HCT116 (cell line): ENCODE results near the gene NENF. TPM values are rescaled to one million over a fixed set of nuclear protein-coding genes. Genes with fewer than 3 reads are reported as not detected.

Experiments
- ATAC-seq: fragments of 200-7000 bp; cut with Tn5 transposase; 2 replicates; pipeline ENCODE4 v1.9.1; 2020; ENCODE audit warnings: mild to moderate bottlenecking, moderate library complexity
- BruUV-seq: library from RNA; stranded (reverse); fragments of 400-500 nt; replicated peaks from 2 replicates; lab custom pipeline; 2021; lab: Mats Ljungman, UMichigan
- CTCF ChIA-PET: fragments of 300-600 bp; sonication (Branson Sonifier 250); formaldehyde crosslinking; loops from one replicate; lab custom pipeline; 2021; ENCODE audit warnings: antibody characterized with exemption; lab: Charles Lee
- POLR2A ChIA-PET: fragments of 300-600, 350-600 bp; sonication (Branson Sonifier 250); formaldehyde crosslinking; loops from one replicate; lab custom pipeline; 2021; ENCODE audit warnings: antibody characterized with exemption; lab: Charles Lee
- RAD21 ChIA-PET, 2 experiments: fragments of 300-600 bp; sonication (Branson Sonifier 250); formaldehyde crosslinking; loops; one replicate each; lab custom pipeline; 2023; ENCODE audit warnings: low total read pairs in 2 of 2; ENCODE audit not compliant: uncharacterized antibody in 2 of 2, unreplicated experiment in 2 of 2, low non-redundant PET in 1 of 2; lab: Charles Lee
- DNase-seq: peaks from one replicate; pipeline ENCODE4 v3.0.0-alpha.2; 2010; ENCODE audit warnings: low read depth, low spot score
- H2AFZ ChIP-seq: fragments of 200-600 bp; shearing (Covaris generic), sonication (generic); 2 replicates; pipeline ENCODE4 v1.6.1; 2017; ENCODE audit warnings: low read depth, mixed run types, mixed read lengths, antibody characterized with exemption, low read length; ENCODE audit not compliant: poor library complexity, severe bottlenecking
- H3K27ac ChIP-seq: 2 replicates; pipeline ENCODE4 v1.5.1; 2012; ENCODE audit warnings: low read depth, low read length
- H3K27me3 ChIP-seq: fragments of 200-600 bp; sonication (generic); 2 replicates; pipeline ENCODE4 v1.6.1; 2016; ENCODE audit warnings: mixed run types, low read length, mixed read lengths; ENCODE audit not compliant: insufficient read depth
- H3K36me3 ChIP-seq, 2 experiments: fragments of 200-500 bp in 1 of 2; fragments of 200-600 bp in 1 of 2; sonication (Bioruptor generic) in 1 of 2; sonication (generic) in 1 of 2; 2 replicates each; pipeline versions ENCODE4 v1.5.1 to v1.6.1; 2014 to 2016; ENCODE audit warnings: low read length in 2 of 2, inconsistent platforms in 1 of 2, mixed read lengths in 1 of 2, mixed run types in 1 of 2; ENCODE audit not compliant: insufficient read depth in 2 of 2, control insufficient read depth in 1 of 2
- H3K4me1 ChIP-seq, 2 experiments: fragments of 200-600 bp in 1 of 2; sonication (generic) in 1 of 2; 2 replicates each; pipeline versions ENCODE4 v1.5.1 to v1.6.1; 2012 to 2017; ENCODE audit warnings: low read length in 2 of 2, inconsistent platforms in 1 of 2, mild to moderate bottlenecking in 1 of 2, mixed read lengths in 1 of 2, mixed run types in 1 of 2, moderate library complexity in 1 of 2; ENCODE audit not compliant: insufficient read depth in 2 of 2, control insufficient read depth in 1 of 2
- H3K4me2 ChIP-seq: fragments of 200-600 bp; sonication (generic); 2 replicates; pipeline ENCODE4 v1.6.1; 2017; ENCODE audit warnings: mixed run types, low read length, mixed read lengths
- H3K4me3 ChIP-seq, 2 experiments: fragments of 200-600 bp in 1 of 2; sonication (generic) in 1 of 2; replicated peaks in 1 of 2; 2 replicates each; pipeline ENCODE4 v1.5.1; 2011 to 2016; ENCODE audit warnings: low read length in 2 of 2, control low read depth in 1 of 2, low read depth in 1 of 2, mild to moderate bottlenecking in 1 of 2, mixed read lengths in 1 of 2, mixed run types in 1 of 2
- H3K79me2 ChIP-seq: fragments of 200-600 bp; sonication (generic); 2 replicates; pipeline ENCODE4 v1.6.1; 2017; ENCODE audit warnings: mild to moderate bottlenecking, mixed run types, low read length, moderate library complexity, mixed read lengths; ENCODE audit not compliant: insufficient read depth
- H3K9ac ChIP-seq: fragments of 200-600 bp; sonication (generic); 2 replicates; pipeline ENCODE4 v1.6.1; 2016; ENCODE audit warnings: low read length, mixed read lengths
- H3K9me2 ChIP-seq: fragments of 200-600 bp; sonication (generic), shearing (Covaris generic); 2 replicates; pipeline ENCODE4 v1.6.1; 2017; ENCODE audit warnings: mixed run types, mild to moderate bottlenecking, moderate library complexity; ENCODE audit not compliant: insufficient read depth
- H3K9me3 ChIP-seq, 2 experiments: fragments of 200-500 bp in 1 of 2; fragments of 200-600 bp in 1 of 2; sonication (Bioruptor generic) in 1 of 2; sonication (generic) in 1 of 2; 2 replicates each; pipeline ENCODE4 v1.6.1; 2014 to 2017; ENCODE audit warnings: low read length in 2 of 2, mixed read lengths in 2 of 2, inconsistent platforms in 1 of 2, low read depth in 1 of 2, mild to moderate bottlenecking in 1 of 2, mixed run types in 1 of 2, moderate library complexity in 1 of 2; ENCODE audit not compliant: control insufficient read depth in 1 of 2, insufficient read depth in 1 of 2
- H4K20me1 ChIP-seq: fragments of 200-600 bp; sonication (generic), shearing (Covaris generic); 2 replicates; pipeline ENCODE4 v1.6.1; 2017; ENCODE audit warnings: mixed run types, mild to moderate bottlenecking, moderate library complexity; ENCODE audit not compliant: insufficient read depth
- CBX3 ChIP-seq: IDR thresholded peaks from 2 replicates; pipeline ENCODE4 v1.6.1; 2012; ENCODE audit warnings: low read depth
- CEBPB ChIP-seq: IDR thresholded peaks from 2 replicates; pipeline ENCODE4 v1.6.1; 2012; ENCODE audit warnings: low read depth
- ELF1 ChIP-seq: IDR thresholded peaks from 2 replicates; pipeline ENCODE4 v1.6.1; 2012; ENCODE audit warnings: low read depth, borderline replicate concordance
- EZH2phosphoT487 ChIP-seq: fragments of 200-600 bp; IDR thresholded peaks from 2 replicates; pipeline ENCODE4 v1.6.1; 2018; ENCODE audit warnings: antibody characterized with exemption, borderline replicate concordance
- JUND ChIP-seq: IDR thresholded peaks from 2 replicates; pipeline ENCODE4 v1.6.1; 2012
- POLR2AphosphoS5 ChIP-seq: IDR thresholded peaks from 2 replicates; pipeline ENCODE4 v1.6.1; 2011; ENCODE audit warnings: mild to moderate bottlenecking, low read depth, low read length, moderate library complexity
- REST ChIP-seq: IDR thresholded peaks from 2 replicates; pipeline ENCODE4 v1.6.1; 2012; ENCODE audit warnings: low read depth
- SIN3A ChIP-seq: IDR thresholded peaks from 2 replicates; pipeline ENCODE4 v1.6.1; 2012; ENCODE audit warnings: low read depth
- SRF ChIP-seq: IDR thresholded peaks from 2 replicates; pipeline ENCODE4 v1.6.1; 2012; ENCODE audit warnings: low read depth
- intact Hi-C: fragments of 100-400 bp; cut with micrococcal nuclease; formaldehyde crosslinking; loops from 2 replicates; pipeline ENCODE4 v1.10.0; 2022
- total RNA-seq: library from RNA; stranded (reverse); gene quantifications from one replicate; pipeline ENCODE4 v1.2.1, GENCODE V29; 2021; ENCODE audit not compliant: unreplicated experiment
- TF ChIP-seq, protein P1 (sequence below), 3 experiments: fragments of 200-600 bp in 1 of 3; sonication (generic) in 1 of 3; IDR thresholded peaks in 2 of 3; conservative IDR thresholded peaks in 1 of 3; 2 replicates each; pipeline ENCODE4 v1.5.1; 2012 to 2017; ENCODE audit warnings: low read depth in 2 of 3, low read length in 2 of 3, antibody characterized with exemption in 1 of 3, borderline replicate concordance in 1 of 3, control low read depth in 1 of 3, mild to moderate bottlenecking in 1 of 3, mixed read lengths in 1 of 3, mixed run types in 1 of 3, moderate library complexity in 1 of 3; ENCODE audit not compliant: insufficient read depth in 1 of 3
- TF ChIP-seq, protein P2 (sequence below): IDR thresholded peaks from 2 replicates; pipeline ENCODE4 v1.6.1; 2012

NENF gene
- total RNA-seq, 1 experiment from 2014 or later: 78.4 TPM

DNA sequence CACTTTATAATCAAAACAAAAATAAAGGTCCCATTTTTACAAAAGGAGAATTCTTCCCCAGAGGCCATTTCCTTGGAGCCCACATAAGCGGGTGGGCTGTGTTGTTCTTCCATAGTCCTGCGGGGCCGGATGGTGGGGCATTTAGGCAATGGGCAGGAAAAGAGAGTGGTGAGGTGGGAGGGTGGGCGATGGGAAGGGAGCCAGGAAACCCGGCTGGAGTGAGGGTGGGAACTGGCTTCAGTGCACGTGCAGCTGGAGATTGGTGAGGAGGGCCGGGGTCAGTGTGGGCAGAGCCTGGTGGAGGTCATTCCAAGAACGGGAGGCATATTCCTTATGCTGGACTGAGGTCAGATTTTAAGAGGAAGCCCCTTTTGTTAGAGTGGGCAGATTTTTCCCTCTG is 13.6 kb downstream of the NENF start:
- POLR2A ChIA-PET: no interaction called here
- H3K79me2 ChIP-seq: no peaks in the 10 kb centered on the region
- no peak overlapping the region for H3K27ac ChIP-seq
- H3K4me3 ChIP-seq: no peak overlapping the region
- CTCF ChIA-PET: interaction anchor here (1.1 kb wide), 1 partner anchor 10 kb away, joined by 3 read pairs; no protein-coding TSS in a partner anchor
- H2AFZ ChIP-seq: no peak overlapping the region
- H3K4me1 ChIP-seq: peaks cover 7 to 11% of the 10 kb centered on the region in 2 experiments; a peak in 3 of 4 replicates
- DNase-seq (no peak), ATAC-seq (no peak)
- no peaks in the 10 kb centered on the region for H4K20me1 ChIP-seq
- TF ChIP-seq CEBPB (no peak), EZH2phosphoT487 (no peak), REST (no peak), SRF (no peak), SIN3A (no peak), ELF1 (no peak), CBX3 (no peak), POLR2AphosphoS5 (no peak), JUND (no peak)
- TF ChIP-seq, protein P1, sequence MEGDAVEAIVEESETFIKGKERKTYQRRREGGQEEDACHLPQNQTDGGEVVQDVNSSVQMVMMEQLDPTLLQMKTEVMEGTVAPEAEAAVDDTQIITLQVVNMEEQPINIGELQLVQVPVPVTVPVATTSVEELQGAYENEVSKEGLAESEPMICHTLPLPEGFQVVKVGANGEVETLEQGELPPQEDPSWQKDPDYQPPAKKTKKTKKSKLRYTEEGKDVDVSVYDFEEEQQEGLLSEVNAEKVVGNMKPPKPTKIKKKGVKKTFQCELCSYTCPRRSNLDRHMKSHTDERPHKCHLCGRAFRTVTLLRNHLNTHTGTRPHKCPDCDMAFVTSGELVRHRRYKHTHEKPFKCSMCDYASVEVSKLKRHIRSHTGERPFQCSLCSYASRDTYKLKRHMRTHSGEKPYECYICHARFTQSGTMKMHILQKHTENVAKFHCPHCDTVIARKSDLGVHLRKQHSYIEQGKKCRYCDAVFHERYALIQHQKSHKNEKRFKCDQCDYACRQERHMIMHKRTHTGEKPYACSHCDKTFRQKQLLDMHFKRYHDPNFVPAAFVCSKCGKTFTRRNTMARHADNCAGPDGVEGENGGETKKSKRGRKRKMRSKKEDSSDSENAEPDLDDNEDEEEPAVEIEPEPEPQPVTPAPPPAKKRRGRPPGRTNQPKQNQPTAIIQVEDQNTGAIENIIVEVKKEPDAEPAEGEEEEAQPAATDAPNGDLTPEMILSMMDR (IDR thresholded peaks at IDR 0.05 in 2 of 3, conservative IDR thresholded peaks at IDR 0.05 in 1 of 3; ENCODE audit: borderline replicate concordance in 1 of 3, insufficient read depth in 1 of 3, low read depth in 2 of 3, low read length in 2 of 3): no peak
- TF ChIP-seq, protein P2, sequence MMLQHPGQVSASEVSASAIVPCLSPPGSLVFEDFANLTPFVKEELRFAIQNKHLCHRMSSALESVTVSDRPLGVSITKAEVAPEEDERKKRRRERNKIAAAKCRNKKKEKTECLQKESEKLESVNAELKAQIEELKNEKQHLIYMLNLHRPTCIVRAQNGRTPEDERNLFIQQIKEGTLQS: no peak
- intact Hi-C loops: no loop called here
- no peaks in the 10 kb centered on the region for H3K27me3 ChIP-seq
- no TSS peak for BruUV-seq
- no peak overlapping the region for H3K9ac ChIP-seq
- H3K4me2 ChIP-seq: no peak overlapping the region
- no peaks in the 10 kb centered on the region for H3K9me2 ChIP-seq
- RAD21 ChIA-PET: no interaction called here
- no peaks in the 10 kb centered on the region for H3K9me3 ChIP-seq
- peaks cover 0 to 11% of the 10 kb centered on the region in 2 experiments; a peak in 1 of 4 replicates for H3K36me3 ChIP-seq
